ENCODE results near the gene NFIA. TPM values are rescaled to one million over a fixed set of nuclear protein-coding genes. Genes with fewer than 3 reads are reported as not detected.

NFIA gene
- total RNA-seq, 1 experiment from 2014 or later = 0.35 TPM

DNA sequence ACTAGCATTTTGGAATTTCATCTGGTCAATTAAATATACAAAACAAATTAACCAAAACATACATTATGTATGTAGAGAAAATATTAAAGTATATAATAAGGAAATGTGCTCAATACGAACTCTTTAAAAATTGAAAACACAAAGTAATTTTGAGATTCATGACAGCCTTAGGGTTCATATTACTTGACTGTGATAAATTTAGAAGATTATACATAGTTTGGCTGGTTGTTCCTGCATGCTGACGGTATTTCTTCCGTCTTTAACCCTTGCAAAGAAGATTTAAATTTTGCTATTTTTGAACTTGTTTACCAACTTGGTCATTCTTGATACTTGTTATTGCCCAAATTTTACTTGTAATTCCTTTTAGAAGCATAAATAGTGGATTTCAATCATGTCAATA lies 298.2 kb downstream of the NFIA start:
- no peak overlapping the region for H3K27ac Mint-ChIP-seq
- no peak overlapping the region for H2BK15ac ChIP-seq (ENCODE audit: low read depth, low read length)
- no peak overlapping the region for H2BK12ac ChIP-seq (ENCODE audit: insufficient read length, low read depth, low read length)
- H3K4me1 Mint-ChIP-seq = peaks cover 4 to 6% of the 10 kb centered on the region in 2 experiments; a peak in 3 of 4 replicates
- no peak overlapping the region for H2AK5ac ChIP-seq (ENCODE audit: insufficient read length, low read length)
- no peaks in the 10 kb centered on the region for H3K79me1 ChIP-seq (ENCODE audit: insufficient read depth, low read depth, low read length, poor library complexity, severe bottlenecking)
- no peak overlapping the region for H3K27ac ChIP-seq (ENCODE audit: insufficient read length, low read depth, low read length)
- H3K27me3 Mint-ChIP-seq (ENCODE audit: low read depth) = peaks cover 1% of the 10 kb centered on the region; the same call in 1 of the 2 replicates
- H3K4me1 ChIP-seq (ENCODE audit: insufficient read depth, low read length) = no peaks in the 10 kb centered on the region
- no peak overlapping the region for H3K4me3 Mint-ChIP-seq
- H3K4ac ChIP-seq (ENCODE audit: low read depth, low read length) = no peak overlapping the region
- no peak overlapping the region for H4K8ac ChIP-seq (replicated peaks; ENCODE audit: insufficient read length, low read depth, low read length)
- no peak overlapping the region for H3K56ac ChIP-seq (ENCODE audit: insufficient read length, low read depth, low read length)
- H3K9me3 Mint-ChIP-seq = no peaks in the 10 kb centered on the region
- no peak overlapping the region for H3K18ac ChIP-seq (ENCODE audit: insufficient read length, low read depth, low read length)
- no peaks in the 10 kb centered on the region for H3K36me3 Mint-ChIP-seq (ENCODE audit: insufficient read depth in 1 of 3, low read depth in 3 of 3)
- no peak overlapping the region for H4K5ac ChIP-seq (ENCODE audit: insufficient read length, low read depth, low read length)
- H2AFZ ChIP-seq (ENCODE audit: low read length) = no peak overlapping the region
- H3K14ac ChIP-seq (ENCODE audit: insufficient read depth, low read length) = no peak overlapping the region
- WGBS (ENCODE audit: extremely low coverage, insufficient read length, low lambda C conversion rate) = no CpG with 5 or more reads among the region's 3 CpGs
- DNase-seq = no peak
- no peak overlapping the region for H4K91ac ChIP-seq (ENCODE audit: insufficient read length, low read depth, low read length)
- no peak overlapping the region for H2BK120ac ChIP-seq (ENCODE audit: low read depth, low read length, poor library complexity, severe bottlenecking)
- H3K23ac ChIP-seq (ENCODE audit: insufficient read length, low read depth, low read length) = no peak overlapping the region
- no peaks in the 10 kb centered on the region for H3K23me2 ChIP-seq (ENCODE audit: insufficient read length, low read depth, low read length, poor library complexity, severe bottlenecking)
- H2BK20ac ChIP-seq (ENCODE audit: low read depth, low read length, poor library complexity, severe bottlenecking) = no peak overlapping the region
- no peak overlapping the region for H3K4me2 ChIP-seq (ENCODE audit: insufficient read depth, insufficient read length, low read length)
- H3K27me3 ChIP-seq (ENCODE audit: insufficient read depth, low read length) = no peaks in the 10 kb centered on the region
- no peaks in the 10 kb centered on the region for H3K9me3 ChIP-seq (ENCODE audit: control insufficient read depth, low read depth, low read length)
- H3K79me2 ChIP-seq (ENCODE audit: insufficient read depth, low read length) = no peaks in the 10 kb centered on the region
- TF ChIP-seq, protein P1, sequence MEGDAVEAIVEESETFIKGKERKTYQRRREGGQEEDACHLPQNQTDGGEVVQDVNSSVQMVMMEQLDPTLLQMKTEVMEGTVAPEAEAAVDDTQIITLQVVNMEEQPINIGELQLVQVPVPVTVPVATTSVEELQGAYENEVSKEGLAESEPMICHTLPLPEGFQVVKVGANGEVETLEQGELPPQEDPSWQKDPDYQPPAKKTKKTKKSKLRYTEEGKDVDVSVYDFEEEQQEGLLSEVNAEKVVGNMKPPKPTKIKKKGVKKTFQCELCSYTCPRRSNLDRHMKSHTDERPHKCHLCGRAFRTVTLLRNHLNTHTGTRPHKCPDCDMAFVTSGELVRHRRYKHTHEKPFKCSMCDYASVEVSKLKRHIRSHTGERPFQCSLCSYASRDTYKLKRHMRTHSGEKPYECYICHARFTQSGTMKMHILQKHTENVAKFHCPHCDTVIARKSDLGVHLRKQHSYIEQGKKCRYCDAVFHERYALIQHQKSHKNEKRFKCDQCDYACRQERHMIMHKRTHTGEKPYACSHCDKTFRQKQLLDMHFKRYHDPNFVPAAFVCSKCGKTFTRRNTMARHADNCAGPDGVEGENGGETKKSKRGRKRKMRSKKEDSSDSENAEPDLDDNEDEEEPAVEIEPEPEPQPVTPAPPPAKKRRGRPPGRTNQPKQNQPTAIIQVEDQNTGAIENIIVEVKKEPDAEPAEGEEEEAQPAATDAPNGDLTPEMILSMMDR (conservative IDR thresholded peaks at IDR 0.05) = no peak
- no peak overlapping the region for H3K9ac ChIP-seq (ENCODE audit: extremely low read depth, insufficient read length, low read length)
- H4K20me1 ChIP-seq (ENCODE audit: control insufficient read depth, insufficient read depth, insufficient read length) = peaks cover 2% of the 10 kb centered on the region
- no peak overlapping the region for H2BK5ac ChIP-seq (ENCODE audit: insufficient read length, low read length)
- no peak overlapping the region for H3T11ph ChIP-seq (ENCODE audit: low read length)

Measured in H9 (cell line).